HCT116 (cell line): Measurements from ENCODE around the gene SPPL2B.

ENCODE experiments used
- ATF3 ChIP-seq: IDR thresholded peaks from 2 replicates; pipeline ENCODE4 v1.6.1; 2012
- CEBPB ChIP-seq: IDR thresholded peaks from 2 replicates; pipeline ENCODE4 v1.6.1; 2012; ENCODE audit warnings: low read depth
- CTCF ChIP-seq, 3 experiments: fragments of 200-600 bp in 1 of 3; sonication (generic) in 1 of 3; IDR thresholded peaks in 2 of 3; conservative IDR thresholded peaks in 1 of 3; 2 replicates each; pipeline ENCODE4 v1.5.1; 2012 to 2017; ENCODE audit warnings: low read depth in 2 of 3, low read length in 2 of 3, antibody characterized with exemption in 1 of 3, borderline replicate concordance in 1 of 3, control low read depth in 1 of 3, mild to moderate bottlenecking in 1 of 3, mixed read lengths in 1 of 3, mixed run types in 1 of 3, moderate library complexity in 1 of 3; ENCODE audit not compliant: insufficient read depth in 1 of 3
- EGR1 ChIP-seq: IDR thresholded peaks from 2 replicates; pipeline ENCODE4 v1.6.1; 2012; ENCODE audit warnings: low read depth
- EZH2 ChIP-seq: fragments of 200-600 bp; sonication (generic); IDR thresholded peaks from 2 replicates; pipeline ENCODE4 v1.6.1; 2017; ENCODE audit warnings: antibody characterized with exemption, mixed run types
- MAX ChIP-seq: IDR thresholded peaks from 2 replicates; pipeline ENCODE4 v1.6.1; 2012
- POLR2A ChIP-seq: IDR thresholded peaks from 2 replicates; pipeline ENCODE4 v1.7.0; 2011; ENCODE audit warnings: borderline replicate concordance; ENCODE audit not compliant: insufficient read depth, insufficient read length; ENCODE audit errors: extremely low read depth
- POLR2AphosphoS5 ChIP-seq: IDR thresholded peaks from 2 replicates; pipeline ENCODE4 v1.6.1; 2011; ENCODE audit warnings: mild to moderate bottlenecking, low read depth, low read length, moderate library complexity
- ZFX ChIP-seq: fragments of 450-650 bp; IDR thresholded peaks from 2 replicates; pipeline ENCODE4 v1.6.1; 2017

DNA sequence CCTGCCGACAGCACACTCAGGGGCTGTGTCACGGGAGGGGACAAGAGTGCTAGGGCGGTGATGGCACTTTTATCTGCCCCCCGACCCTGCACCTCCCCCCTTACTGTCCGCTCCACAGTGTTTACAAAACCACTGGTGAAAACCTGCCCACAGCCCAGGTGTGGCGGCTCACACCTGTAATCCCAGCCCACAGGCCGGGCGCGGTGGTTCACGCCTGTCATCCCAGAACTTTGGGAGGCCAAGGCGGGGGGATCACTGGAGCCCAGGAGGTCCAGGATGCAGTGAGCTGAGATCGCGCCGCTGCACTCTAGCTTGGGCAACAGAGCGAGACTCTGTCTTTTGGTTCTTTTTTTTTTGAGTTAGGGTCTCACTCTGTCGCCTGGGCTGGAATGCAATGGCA is 32.3 kb upstream of the SPPL2B start:
- TF ChIP-seq CTCF (IDR thresholded peaks at IDR 0.05 in 2 of 3, conservative IDR thresholded peaks at IDR 0.05 in 1 of 3; ENCODE audit: borderline replicate concordance in 1 of 3, insufficient read depth in 1 of 3, low read depth in 2 of 3, low read length in 2 of 3), result no peak
- no peak for TF ChIP-seq ATF3
- TF ChIP-seq POLR2A, result no peak
- no peak for TF ChIP-seq POLR2AphosphoS5
- TF ChIP-seq CEBPB, result no peak
- no peak for TF ChIP-seq EZH2
- no peak for TF ChIP-seq EGR1
- no peak for TF ChIP-seq MAX
- TF ChIP-seq ZFX, result no peak
